CD4-positive, alpha-beta T cell treated with Interleukin-15 for 4 hours (primary cell): ENCODE measurements around the gene ULK2.
A peak's percentile ranks its signal among the peaks of the same experiment; 100 is the strongest.

Experiments used
- DNase-seq: peaks from one replicate; pipeline ENCODE4 v3.0.0-alpha.2; 2020; ENCODE audit warnings: low spot score

ULK2 gene

GRCh38 chr17:19747159-19747719 lies 120.5 kb downstream of the ULK2 start:
- DNase-seq: no peak

GRCh38 chr17:19746517-19746916 lies 121.2 kb downstream of the ULK2 start:
- no peak for DNase-seq

- peak; percentile 83 for DNase-seq
Observed at GRCh38 chr17:19744922-19745757, 122.6 kb downstream of the ULK2 start.

GRCh38 chr17:19744492-19744891 lies 123.2 kb downstream of the ULK2 start:
- no peak for DNase-seq

GRCh38 chr17:19743101-19744100 lies 124.3 kb downstream of the ULK2 start:
- DNase-seq: no peak

GRCh38 chr17:19742495-19742894 lies 125.2 kb downstream of the ULK2 start:
- DNase-seq: no peak

GRCh38 chr17:19741832-19742457 lies 125.8 kb downstream of the ULK2 start:
- DNase-seq: no peak

GRCh38 chr17:19740933-19741332 lies 126.8 kb downstream of the ULK2 start:
- no peak for DNase-seq

GRCh38 chr17:19739241-19740201 lies 128.2 kb downstream of the ULK2 start:
- DNase-seq: no peak

GRCh38 chr17:19738757-19739156 lies 129.0 kb downstream of the ULK2 start:
- no peak for DNase-seq

- DNase-seq: no peak
Observed at GRCh38 chr17:19738073-19738449, 129.7 kb downstream of the ULK2 start.

- DNase-seq: no peak
Observed at GRCh38 chr17:19737305-19738072, 130.2 kb downstream of the ULK2 start.

- no peak for DNase-seq
Observed at GRCh38 chr17:19736071-19736470, 131.7 kb downstream of the ULK2 start.

GRCh38 chr17:19733953-19734526 lies 133.7 kb downstream of the ULK2 start:
- no peak for DNase-seq

GRCh38 chr17:19731626-19732025 lies 136.1 kb downstream of the ULK2 start:
- no peak for DNase-seq

GRCh38 chr17:19730843-19731242 lies 136.9 kb downstream of the ULK2 start:
- DNase-seq: no peak

- no peak for DNase-seq
Observed at GRCh38 chr17:19729900-19730299, 137.8 kb downstream of the ULK2 start.

- DNase-seq: no peak
Observed at GRCh38 chr17:19728084-19728495, 139.6 kb downstream of the ULK2 start.

GRCh38 chr17:19727501-19728078 lies 140.1 kb downstream of the ULK2 start:
- no peak for DNase-seq
